HCT116 (cell line): ENCODE measurements around the gene TMEM53. TPM values are rescaled to one million over a fixed set of nuclear protein-coding genes. Genes with fewer than 3 reads are reported as not detected.
A peak's percentile ranks its signal among the peaks of the same experiment; 100 is the strongest.
"Not testable (repeated sequence)": the region's sequence is repeated elsewhere in the genome, so short reads cannot be mapped to it uniquely, and the experiment has no call there.

ENCODE experiments used
- ATAC-seq: fragments of 200-7000 bp; cut with Tn5 transposase; 2 replicates; pipeline ENCODE4 v1.9.1; 2020; ENCODE audit warnings: mild to moderate bottlenecking, moderate library complexity
- BruUV-seq: library from RNA; stranded (reverse); fragments of 400-500 nt; replicated peaks from 2 replicates; lab custom pipeline; 2021; lab: Mats Ljungman, UMichigan
- CTCF ChIA-PET: fragments of 300-600 bp; sonication (Branson Sonifier 250); formaldehyde crosslinking; loops from one replicate; lab custom pipeline; 2021; ENCODE audit warnings: antibody characterized with exemption; lab: Charles Lee
- POLR2A ChIA-PET: fragments of 300-600, 350-600 bp; sonication (Branson Sonifier 250); formaldehyde crosslinking; loops from one replicate; lab custom pipeline; 2021; ENCODE audit warnings: antibody characterized with exemption; lab: Charles Lee
- RAD21 ChIA-PET, 2 experiments: fragments of 300-600 bp; sonication (Branson Sonifier 250); formaldehyde crosslinking; loops; one replicate each; lab custom pipeline; 2023; ENCODE audit warnings: low total read pairs in 2 of 2; ENCODE audit not compliant: uncharacterized antibody in 2 of 2, unreplicated experiment in 2 of 2, low non-redundant PET in 1 of 2; lab: Charles Lee
- DNase-seq: peaks from one replicate; pipeline ENCODE4 v3.0.0-alpha.2; 2010; ENCODE audit warnings: low read depth, low spot score
- H2AFZ ChIP-seq: fragments of 200-600 bp; shearing (Covaris generic), sonication (generic); 2 replicates; pipeline ENCODE4 v1.6.1; 2017; ENCODE audit warnings: low read depth, mixed run types, mixed read lengths, antibody characterized with exemption, low read length; ENCODE audit not compliant: poor library complexity, severe bottlenecking
- H3K27ac ChIP-seq: 2 replicates; pipeline ENCODE4 v1.5.1; 2012; ENCODE audit warnings: low read depth, low read length
- H3K27me3 ChIP-seq: fragments of 200-600 bp; sonication (generic); 2 replicates; pipeline ENCODE4 v1.6.1; 2016; ENCODE audit warnings: mixed run types, low read length, mixed read lengths; ENCODE audit not compliant: insufficient read depth
- H3K36me3 ChIP-seq, 2 experiments: fragments of 200-500 bp in 1 of 2; fragments of 200-600 bp in 1 of 2; sonication (Bioruptor generic) in 1 of 2; sonication (generic) in 1 of 2; 2 replicates each; pipeline versions ENCODE4 v1.5.1 to v1.6.1; 2014 to 2016; ENCODE audit warnings: low read length in 2 of 2, inconsistent platforms in 1 of 2, mixed read lengths in 1 of 2, mixed run types in 1 of 2; ENCODE audit not compliant: insufficient read depth in 2 of 2, control insufficient read depth in 1 of 2
- H3K4me1 ChIP-seq, 2 experiments: fragments of 200-600 bp in 1 of 2; sonication (generic) in 1 of 2; 2 replicates each; pipeline versions ENCODE4 v1.5.1 to v1.6.1; 2012 to 2017; ENCODE audit warnings: low read length in 2 of 2, inconsistent platforms in 1 of 2, mild to moderate bottlenecking in 1 of 2, mixed read lengths in 1 of 2, mixed run types in 1 of 2, moderate library complexity in 1 of 2; ENCODE audit not compliant: insufficient read depth in 2 of 2, control insufficient read depth in 1 of 2
- H3K4me2 ChIP-seq: fragments of 200-600 bp; sonication (generic); 2 replicates; pipeline ENCODE4 v1.6.1; 2017; ENCODE audit warnings: mixed run types, low read length, mixed read lengths
- H3K4me3 ChIP-seq, 2 experiments: fragments of 200-600 bp in 1 of 2; sonication (generic) in 1 of 2; replicated peaks in 1 of 2; 2 replicates each; pipeline ENCODE4 v1.5.1; 2011 to 2016; ENCODE audit warnings: low read length in 2 of 2, control low read depth in 1 of 2, low read depth in 1 of 2, mild to moderate bottlenecking in 1 of 2, mixed read lengths in 1 of 2, mixed run types in 1 of 2
- H3K79me2 ChIP-seq: fragments of 200-600 bp; sonication (generic); 2 replicates; pipeline ENCODE4 v1.6.1; 2017; ENCODE audit warnings: mild to moderate bottlenecking, mixed run types, low read length, moderate library complexity, mixed read lengths; ENCODE audit not compliant: insufficient read depth
- H3K9ac ChIP-seq: fragments of 200-600 bp; sonication (generic); 2 replicates; pipeline ENCODE4 v1.6.1; 2016; ENCODE audit warnings: low read length, mixed read lengths
- H3K9me2 ChIP-seq: fragments of 200-600 bp; sonication (generic), shearing (Covaris generic); 2 replicates; pipeline ENCODE4 v1.6.1; 2017; ENCODE audit warnings: mixed run types, mild to moderate bottlenecking, moderate library complexity; ENCODE audit not compliant: insufficient read depth
- H3K9me3 ChIP-seq, 2 experiments: fragments of 200-500 bp in 1 of 2; fragments of 200-600 bp in 1 of 2; sonication (Bioruptor generic) in 1 of 2; sonication (generic) in 1 of 2; 2 replicates each; pipeline ENCODE4 v1.6.1; 2014 to 2017; ENCODE audit warnings: low read length in 2 of 2, mixed read lengths in 2 of 2, inconsistent platforms in 1 of 2, low read depth in 1 of 2, mild to moderate bottlenecking in 1 of 2, mixed run types in 1 of 2, moderate library complexity in 1 of 2; ENCODE audit not compliant: control insufficient read depth in 1 of 2, insufficient read depth in 1 of 2
- H4K20me1 ChIP-seq: fragments of 200-600 bp; sonication (generic), shearing (Covaris generic); 2 replicates; pipeline ENCODE4 v1.6.1; 2017; ENCODE audit warnings: mixed run types, mild to moderate bottlenecking, moderate library complexity; ENCODE audit not compliant: insufficient read depth
- CBX3 ChIP-seq: IDR thresholded peaks from 2 replicates; pipeline ENCODE4 v1.6.1; 2012; ENCODE audit warnings: low read depth
- JUND ChIP-seq: IDR thresholded peaks from 2 replicates; pipeline ENCODE4 v1.6.1; 2012
- POLR2A ChIP-seq: IDR thresholded peaks from 2 replicates; pipeline ENCODE4 v1.7.0; 2011; ENCODE audit warnings: borderline replicate concordance; ENCODE audit not compliant: insufficient read depth, insufficient read length; ENCODE audit errors: extremely low read depth
- SRF ChIP-seq: IDR thresholded peaks from 2 replicates; pipeline ENCODE4 v1.6.1; 2012; ENCODE audit warnings: low read depth
- ZBTB33 ChIP-seq: IDR thresholded peaks from 2 replicates; pipeline ENCODE4 v1.6.1; 2011; ENCODE audit warnings: mild to moderate bottlenecking, low read length, moderate library complexity; ENCODE audit not compliant: insufficient replicate concordance; ENCODE audit errors: extremely low read depth
- ZFX ChIP-seq: fragments of 450-650 bp; IDR thresholded peaks from 2 replicates; pipeline ENCODE4 v1.6.1; 2017
- ZNF274 ChIP-seq: fragments of 200-500 bp; sonication (Bioruptor generic); IDR thresholded peaks from 2 replicates; pipeline ENCODE4 v1.6.1; 2014; ENCODE audit warnings: mild to moderate bottlenecking, low read depth, low read length, inconsistent platforms
- intact Hi-C: fragments of 100-400 bp; cut with micrococcal nuclease; formaldehyde crosslinking; loops from 2 replicates; pipeline ENCODE4 v1.10.0; 2022
- total RNA-seq: library from RNA; stranded (reverse); gene quantifications from one replicate; pipeline ENCODE4 v1.2.1, GENCODE V29; 2021; ENCODE audit not compliant: unreplicated experiment
- TF ChIP-seq, protein P1 (sequence below): IDR thresholded peaks from 2 replicates; pipeline ENCODE4 v1.6.1; 2012

TMEM53 gene
- total RNA-seq, 1 experiment from 2014 or later, result 10.8 TPM

GRCh38 chr1:44700573-44700972 lies 26.3 kb upstream of the TMEM53 start (continued):
- TF ChIP-seq, protein P1, sequence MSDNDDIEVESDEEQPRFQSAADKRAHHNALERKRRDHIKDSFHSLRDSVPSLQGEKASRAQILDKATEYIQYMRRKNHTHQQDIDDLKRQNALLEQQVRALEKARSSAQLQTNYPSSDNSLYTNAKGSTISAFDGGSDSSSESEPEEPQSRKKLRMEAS, result no peak

- intact Hi-C loops, H3K4me2 ChIP-seq, H4K20me1 ChIP-seq, H3K27me3 ChIP-seq, H3K36me3 ChIP-seq, H3K27ac ChIP-seq, DNase-seq, H3K4me3 ChIP-seq, ATAC-seq, RAD21 ChIA-PET, BruUV-seq, H3K9ac ChIP-seq, H3K9me2 ChIP-seq, H3K9me3 ChIP-seq, H2AFZ ChIP-seq, H3K79me2 ChIP-seq: not testable (repeated sequence)
- POLR2A ChIA-PET, result interaction anchor here (1.8 kb wide), 1 partner anchor 22 kb away, joined by 5 read pairs; no protein-coding TSS in a partner anchor
- CTCF ChIA-PET, result interaction anchor here (0.7 kb wide), 1 partner anchor 9 kb away, joined by 3 read pairs; no protein-coding TSS in a partner anchor
- peaks cover 9 to 25% of the 10 kb centered on the region in 2 experiments for H3K4me1 ChIP-seq
Measured at GRCh38 chr1:44699375-44699774, 25.1 kb upstream of the TMEM53 start.

GRCh38 chr1:44698138-44698537 lies 23.9 kb upstream of the TMEM53 start:
- H3K4me1 ChIP-seq, result peaks cover 6 to 26% of the 10 kb centered on the region in 2 experiments
- no peaks in the 10 kb centered on the region for H4K20me1 ChIP-seq
- no peaks in the 10 kb centered on the region for H3K36me3 ChIP-seq
- ChIA-PET CTCF (interaction anchor here (0.9 kb wide), 1 partner anchor 9 kb away, joined by 3 read pairs; no protein-coding TSS in a partner anchor), RAD21 (no interaction called here), POLR2A (no interaction called here)
- no peak overlapping the region for H3K4me3 ChIP-seq
- no peak overlapping the region for H3K27ac ChIP-seq
- no TSS peak for BruUV-seq
- no peak for TF ChIP-seq CBX3
- no peak for TF ChIP-seq SRF
- TF ChIP-seq ZNF274, result no peak
- TF ChIP-seq ZFX, result no peak
- 0 out of 2 replicates have a peak, but pooled peaks have one; percentile 11 for TF ChIP-seq JUND
- TF ChIP-seq POLR2A, result no peak
- TF ChIP-seq ZBTB33, result no peak
- TF ChIP-seq, protein P1, result no peak
- H3K9me2 ChIP-seq, result no peaks in the 10 kb centered on the region
- ATAC-seq, result no peak
- H3K27me3 ChIP-seq, result no peaks in the 10 kb centered on the region
- DNase-seq, result no peak
- no peak overlapping the region for H3K9ac ChIP-seq
- H3K4me2 ChIP-seq, result no peak overlapping the region
- H3K9me3 ChIP-seq, result no peaks in the 10 kb centered on the region
- no peak overlapping the region for H2AFZ ChIP-seq
- intact Hi-C loops, result no loop called here
- H3K79me2 ChIP-seq, result no peaks in the 10 kb centered on the region
